Loucy (cell line): ENCODE results near the gene GARIN5A.

Experiments used
- H2AFZ ChIP-seq: fragments of 200-600 bp; sonication (generic); 2 replicates; pipeline ENCODE4 v1.6.0; 2016; ENCODE audit warnings: antibody characterized with exemption, mild to moderate bottlenecking, low read length, moderate library complexity
- H3F3A ChIP-seq: fragments of 200-600 bp; 2 replicates; pipeline ENCODE4 v1.6.0; 2016; ENCODE audit warnings: antibody characterized with exemption, low read depth, mild to moderate bottlenecking
- H3K27me3 ChIP-seq: fragments of 200-600 bp; sonication (generic); 2 replicates; pipeline ENCODE4 v1.6.1; 2014; ENCODE audit warnings: low read length, mild to moderate bottlenecking; ENCODE audit not compliant: insufficient read depth, poor library complexity, severe bottlenecking
- H3K36me3 ChIP-seq: fragments of 200-600 bp; sonication (generic); 2 replicates; pipeline ENCODE4 v1.6.1; 2016; ENCODE audit warnings: low read length; ENCODE audit not compliant: insufficient read depth
- H3K4me1 ChIP-seq: fragments of 200-600 bp; sonication (generic); 2 replicates; pipeline ENCODE4 v1.5.1; 2014; ENCODE audit warnings: low read length, mild to moderate bottlenecking; ENCODE audit not compliant: insufficient read depth, poor library complexity, severe bottlenecking
- H3K4me2 ChIP-seq: fragments of 200-600 bp; sonication (generic); 2 replicates; pipeline ENCODE4 v1.6.0; 2014; ENCODE audit warnings: antibody characterized with exemption, low read length, low read depth, mild to moderate bottlenecking; ENCODE audit not compliant: poor library complexity, severe bottlenecking
- H3K4me3 ChIP-seq: fragments of 200-600 bp; sonication (generic); 2 replicates; pipeline ENCODE4 v1.5.1; 2014; ENCODE audit warnings: low read length, mild to moderate bottlenecking, mixed read lengths; ENCODE audit not compliant: poor library complexity, severe bottlenecking
- H3K79me2 ChIP-seq: fragments of 200-600 bp; sonication (generic); 2 replicates; pipeline ENCODE4 v1.6.1; 2014; ENCODE audit warnings: low read length; ENCODE audit not compliant: insufficient read depth
- H3K9ac ChIP-seq: fragments of 200-600 bp; sonication (generic); 2 replicates; pipeline ENCODE4 v1.6.0; 2014; ENCODE audit warnings: mild to moderate bottlenecking, low read depth, low read length, moderate library complexity; ENCODE audit not compliant: poor library complexity, severe bottlenecking
- H3K9me2 ChIP-seq: fragments of 200-600 bp; sonication (generic); replicated peaks from 2 replicates; pipeline ENCODE4 v1.6.1; 2016; ENCODE audit warnings: low read depth, low read length, mixed read lengths
- H3K9me3 ChIP-seq: fragments of 200-600 bp; sonication (generic); 2 replicates; pipeline ENCODE4 v1.6.1; 2014; ENCODE audit warnings: mild to moderate bottlenecking, antibody characterized with exemption, low read length, low read depth; ENCODE audit not compliant: insufficient read depth
- H4K20me1 ChIP-seq: fragments of 200-600 bp; sonication (generic); 2 replicates; pipeline ENCODE4 v1.6.0; 2014; ENCODE audit warnings: antibody characterized with exemption, low read length, mild to moderate bottlenecking; ENCODE audit not compliant: insufficient read depth, poor library complexity, severe bottlenecking
- EZH2phosphoT487 ChIP-seq: fragments of 200-600 bp; IDR thresholded peaks from 2 replicates; pipeline ENCODE4 v1.6.1; 2018; ENCODE audit warnings: antibody characterized with exemption, mild to moderate bottlenecking, moderate library complexity, borderline replicate concordance
- TF ChIP-seq, protein P1 (sequence below): fragments of 200-600 bp; sonication (generic); conservative IDR thresholded peaks from 2 replicates; pipeline ENCODE4 v1.5.1; 2014; ENCODE audit warnings: mild to moderate bottlenecking, antibody characterized with exemption, low read length

GARIN5A gene

DNA sequence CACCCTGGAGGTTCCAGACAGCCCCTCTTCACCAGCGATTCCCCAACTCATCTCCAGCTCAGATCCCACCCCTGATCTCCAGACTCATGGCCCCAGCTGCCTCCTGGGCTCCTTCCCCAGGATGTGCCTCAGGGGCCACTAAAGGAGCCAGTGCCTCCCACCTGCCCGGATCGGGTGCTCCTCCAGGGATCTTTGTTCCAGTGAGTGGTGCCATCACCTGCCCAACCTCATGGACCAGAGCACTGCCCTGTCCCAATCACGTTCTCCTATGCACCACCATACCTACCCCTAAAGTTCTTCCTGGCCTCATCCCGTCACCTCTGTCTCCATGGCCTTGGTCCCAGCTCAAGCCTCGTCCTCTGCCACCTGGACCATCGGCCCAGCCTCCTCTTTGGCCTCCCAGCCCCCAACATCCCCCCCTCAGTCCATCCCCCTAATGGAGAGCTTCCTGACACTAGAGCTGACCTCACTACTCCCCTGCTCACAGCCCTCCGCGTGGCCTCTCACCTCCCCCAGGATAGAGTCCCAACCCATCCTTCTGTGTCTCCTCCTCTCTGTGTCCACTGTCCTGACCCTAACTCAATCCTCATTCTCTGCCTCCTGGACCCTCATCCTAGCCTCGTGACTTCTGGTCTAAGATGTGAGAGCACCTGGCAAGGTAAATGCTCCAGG is 8.8 kb upstream of the GARIN5A start:
- H3K4me2 ChIP-seq = no peak overlapping the region

DNA sequence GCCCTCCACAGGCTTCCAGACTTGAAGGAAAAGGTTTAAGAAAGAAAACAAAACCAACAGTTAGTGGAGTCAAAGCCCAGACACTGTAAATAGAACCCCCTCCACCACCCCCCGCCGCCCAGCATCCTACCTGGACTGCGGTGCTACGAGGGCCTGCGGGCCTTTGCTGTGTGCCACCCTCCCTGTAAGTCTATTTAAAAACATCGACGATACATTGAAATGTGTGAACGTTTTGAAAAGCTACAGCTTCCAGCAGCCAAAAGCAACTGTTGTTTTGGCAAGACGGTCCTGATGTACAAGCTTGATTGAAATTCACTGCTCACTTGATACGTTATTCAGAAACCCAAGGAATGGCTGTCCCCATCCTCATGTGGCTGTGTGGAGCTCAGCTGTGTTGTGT is 6.3 kb upstream of the GARIN5A start:
- TF ChIP-seq, protein P1, sequence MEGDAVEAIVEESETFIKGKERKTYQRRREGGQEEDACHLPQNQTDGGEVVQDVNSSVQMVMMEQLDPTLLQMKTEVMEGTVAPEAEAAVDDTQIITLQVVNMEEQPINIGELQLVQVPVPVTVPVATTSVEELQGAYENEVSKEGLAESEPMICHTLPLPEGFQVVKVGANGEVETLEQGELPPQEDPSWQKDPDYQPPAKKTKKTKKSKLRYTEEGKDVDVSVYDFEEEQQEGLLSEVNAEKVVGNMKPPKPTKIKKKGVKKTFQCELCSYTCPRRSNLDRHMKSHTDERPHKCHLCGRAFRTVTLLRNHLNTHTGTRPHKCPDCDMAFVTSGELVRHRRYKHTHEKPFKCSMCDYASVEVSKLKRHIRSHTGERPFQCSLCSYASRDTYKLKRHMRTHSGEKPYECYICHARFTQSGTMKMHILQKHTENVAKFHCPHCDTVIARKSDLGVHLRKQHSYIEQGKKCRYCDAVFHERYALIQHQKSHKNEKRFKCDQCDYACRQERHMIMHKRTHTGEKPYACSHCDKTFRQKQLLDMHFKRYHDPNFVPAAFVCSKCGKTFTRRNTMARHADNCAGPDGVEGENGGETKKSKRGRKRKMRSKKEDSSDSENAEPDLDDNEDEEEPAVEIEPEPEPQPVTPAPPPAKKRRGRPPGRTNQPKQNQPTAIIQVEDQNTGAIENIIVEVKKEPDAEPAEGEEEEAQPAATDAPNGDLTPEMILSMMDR = no peak
- no peak for TF ChIP-seq EZH2phosphoT487
- Histone ChIP-seq H3K9me2 (no peaks in the 10 kb centered on the region), H3K27me3 (no peaks in the 10 kb centered on the region), H2AFZ (no peak overlapping the region), H3K9me3 (no peaks in the 10 kb centered on the region; the same call in 1 of the 2 replicates), H3K36me3 (no peaks in the 10 kb centered on the region), H3K9ac (no peak overlapping the region), H3K4me2 (no peak overlapping the region), H3K4me1 (no peaks in the 10 kb centered on the region), H3F3A (no peaks in the 10 kb centered on the region), H3K4me3 (no peak overlapping the region), H4K20me1 (no peaks in the 10 kb centered on the region), H3K79me2 (no peaks in the 10 kb centered on the region)

More for the DNA sequence above, 8.8 kb upstream of the GARIN5A start:
- Histone ChIP-seq H3K9me3 (no peaks in the 10 kb centered on the region; the same call in 1 of the 2 replicates), H3K36me3 (no peaks in the 10 kb centered on the region), H2AFZ (no peak overlapping the region), H3K9me2 (no peaks in the 10 kb centered on the region), H3K9ac (no peak overlapping the region), H3K79me2 (no peaks in the 10 kb centered on the region), H4K20me1 (no peaks in the 10 kb centered on the region), H3K4me1 (no peaks in the 10 kb centered on the region), H3K27me3 (no peaks in the 10 kb centered on the region), H3F3A (no peaks in the 10 kb centered on the region), H3K4me3 (no peak overlapping the region)
- TF ChIP-seq, protein P1 = no peak
- TF ChIP-seq EZH2phosphoT487 = no peak

DNA sequence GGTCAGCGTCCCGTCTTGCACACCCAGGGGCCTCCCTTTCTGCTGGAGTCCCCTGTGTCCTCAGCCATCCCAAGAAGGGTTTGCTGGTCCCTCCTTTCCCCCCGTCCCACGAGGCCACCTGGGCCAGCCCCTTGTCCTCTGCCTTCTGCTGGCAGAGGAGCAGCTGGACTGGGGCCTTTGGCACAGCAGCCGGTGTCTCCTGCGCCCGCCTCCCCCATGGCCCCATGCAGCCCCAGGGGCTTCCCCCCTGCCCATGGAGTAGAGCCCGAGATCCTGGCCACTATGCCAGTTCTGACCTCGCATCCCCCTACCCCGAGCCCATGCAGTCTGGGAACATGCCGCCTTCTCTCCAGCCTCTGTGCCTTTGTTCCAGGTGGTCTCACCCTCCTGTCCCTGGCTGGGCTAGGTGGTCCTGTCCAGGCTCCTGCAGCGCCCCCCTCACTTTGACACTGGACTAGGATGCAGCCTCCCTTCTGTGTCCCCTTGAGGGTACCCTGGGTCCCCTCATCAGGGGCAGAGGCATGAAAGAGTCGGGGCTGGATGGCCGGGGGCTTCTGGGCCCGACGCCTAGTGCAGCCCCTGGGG is 5.7 kb upstream of the GARIN5A start:
- Histone ChIP-seq H3K27me3 (no peaks in the 10 kb centered on the region), H4K20me1 (no peaks in the 10 kb centered on the region), H3K9me2 (no peaks in the 10 kb centered on the region), H3K9me3 (no peaks in the 10 kb centered on the region; the same call in 1 of the 2 replicates), H3K79me2 (no peaks in the 10 kb centered on the region), H3F3A (no peaks in the 10 kb centered on the region), H3K4me1 (no peaks in the 10 kb centered on the region), H3K4me3 (no peak overlapping the region), H3K36me3 (no peaks in the 10 kb centered on the region), H3K4me2 (no peak overlapping the region), H3K9ac (no peak overlapping the region), H2AFZ (no peak overlapping the region)
- TF ChIP-seq EZH2phosphoT487 = no peak
- TF ChIP-seq, protein P1 = no peak
